WERI-Rb-1 (cell line): ENCODE measurements around the gene ULK4.

ENCODE experiments used
- DNase-seq: peaks from one replicate; pipeline ENCODE4 v3.0.0-alpha.2; 2020
- H3K27ac ChIP-seq: fragments of 250-450 bp; sonication (Bioruptor Pico); 2 replicates; pipeline ENCODE4 v1.5.1; 2020; ENCODE audit warnings: mild to moderate bottlenecking, moderate library complexity
- H3K27me3 ChIP-seq: fragments of 250-450 bp; sonication (Bioruptor Pico); 2 replicates; pipeline ENCODE4 v1.5.1; 2021; ENCODE audit warnings: mild to moderate bottlenecking, low read depth, moderate library complexity; ENCODE audit not compliant: insufficient read depth, severe bottlenecking
- H3K36me3 ChIP-seq: fragments of 250-450 bp; sonication (Bioruptor Pico); 2 replicates; pipeline ENCODE4 v1.5.1; 2020; ENCODE audit warnings: mild to moderate bottlenecking, moderate library complexity
- H3K4me3 ChIP-seq: 2 replicates; pipeline ENCODE4 v1.5.1; 2011; ENCODE audit warnings: low read depth, mild to moderate bottlenecking, control low read depth, low read length
- H3K9me3 ChIP-seq: fragments of 250-450 bp; sonication (Bioruptor Pico); 2 replicates; pipeline ENCODE4 v1.5.1; 2021; ENCODE audit warnings: mild to moderate bottlenecking, moderate library complexity; ENCODE audit not compliant: severe bottlenecking
- CTCF ChIP-seq: IDR thresholded peaks from 2 replicates; pipeline ENCODE4 v1.5.1; 2011; ENCODE audit warnings: low read depth, mild to moderate bottlenecking, control low read depth, inconsistent platforms, low read length

ULK4 gene

GRCh38 chr3:41836360-41837134 is 125.4 kb downstream of the ULK4 start:
- no peak for DNase-seq
- no peak overlapping the region for H3K4me3 ChIP-seq
- TF ChIP-seq CTCF: no peak
- no peak overlapping the region for H3K27ac ChIP-seq
- H3K36me3 ChIP-seq: no peaks in the 10 kb centered on the region
- H3K9me3 ChIP-seq: no peaks in the 10 kb centered on the region
- no peaks in the 10 kb centered on the region for H3K27me3 ChIP-seq

GRCh38 chr3:41833628-41834027 is 128.3 kb downstream of the ULK4 start:
- no peaks in the 10 kb centered on the region for H3K27me3 ChIP-seq
- H3K9me3 ChIP-seq: no peaks in the 10 kb centered on the region
- no peak overlapping the region for H3K4me3 ChIP-seq
- H3K27ac ChIP-seq: no peak overlapping the region
- DNase-seq: no peak
- H3K36me3 ChIP-seq: no peaks in the 10 kb centered on the region
- TF ChIP-seq CTCF: no peak

- Histone ChIP-seq H3K36me3 (no peaks in the 10 kb centered on the region), H3K27ac (no peak overlapping the region), H3K27me3 (no peaks in the 10 kb centered on the region), H3K9me3 (peaks cover 2% of the 10 kb centered on the region), H3K4me3 (no peak overlapping the region)
- DNase-seq: no peak
- TF ChIP-seq CTCF: no peak
These were observed 142.7 kb downstream of the ULK4 start for GRCh38 chr3:41819236-41819635.

GRCh38 chr3:41808618-41809017 is 153.3 kb downstream of the ULK4 start:
- Histone ChIP-seq H3K4me3 (no peak overlapping the region), H3K27ac (no peak overlapping the region), H3K27me3 (no peaks in the 10 kb centered on the region), H3K9me3 (no peaks in the 10 kb centered on the region), H3K36me3 (no peaks in the 10 kb centered on the region)
- no peak for DNase-seq
- no peak for TF ChIP-seq CTCF

- H3K4me3 ChIP-seq: no peak overlapping the region
- no peaks in the 10 kb centered on the region for H3K27me3 ChIP-seq
- no peak overlapping the region for H3K27ac ChIP-seq
- no peak for TF ChIP-seq CTCF
- no peak for DNase-seq
- H3K36me3 ChIP-seq: no peaks in the 10 kb centered on the region
- H3K9me3 ChIP-seq: no peaks in the 10 kb centered on the region
These were observed 153.8 kb downstream of the ULK4 start for GRCh38 chr3:41808152-41808551.
